ENCODE data around the gene SLC22A3. TPM values are rescaled to one million over a fixed set of nuclear protein-coding genes. Genes with fewer than 3 reads are reported as not detected.

Gene SLC22A3
- total and polyA plus RNA-seq, 2 of the 4 experiments (the other 2 are of a cell fraction): not detected

DNA sequence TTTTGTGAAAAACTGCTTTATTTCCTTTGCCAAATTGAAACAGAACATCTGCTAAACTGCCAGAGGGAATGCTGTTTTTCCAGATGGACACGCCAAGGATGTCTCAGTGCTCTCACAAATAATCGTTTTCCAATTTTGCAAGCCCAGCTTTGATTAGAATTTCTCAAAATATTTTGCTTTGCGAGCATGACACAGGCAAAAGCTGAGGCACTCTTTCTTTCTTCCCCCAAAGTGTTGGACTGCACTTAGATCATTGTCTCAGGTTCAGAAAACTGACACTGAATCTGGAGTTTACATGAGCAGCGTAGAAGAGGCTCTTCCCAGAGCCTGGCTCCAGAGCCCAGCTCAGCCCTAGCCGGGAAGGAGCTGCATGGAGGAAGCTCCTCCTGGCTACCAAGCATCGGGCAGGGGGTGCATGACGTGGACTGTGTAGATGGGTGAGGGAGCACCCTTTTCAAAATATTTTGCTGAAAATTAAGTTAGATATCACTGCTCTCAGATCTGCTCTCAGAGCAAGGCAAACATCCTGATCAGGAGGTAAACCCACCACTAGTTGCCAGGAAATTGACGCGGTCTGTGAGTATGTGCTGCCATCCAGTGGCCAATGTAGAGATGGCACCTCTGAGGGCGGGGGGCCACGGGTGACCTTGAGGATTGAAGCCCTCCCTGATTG, 107.5 kb downstream of the SLC22A3 start:
- no peaks in the 10 kb centered on the region for H3K9me1 ChIP-seq (ENCODE audit: insufficient read depth, low read length)
- BruUV-seq (replicated peaks): no TSS peak
- H3K9me3 ChIP-seq (ENCODE audit: control insufficient read depth, insufficient read depth, low read length): no peaks in the 10 kb centered on the region
- H3K79me1 ChIP-seq (ENCODE audit: low read depth in 1 of 2, low read length in 2 of 2): no peaks in the 10 kb centered on the region
- WGBS, 2 experiments (ENCODE audit: extremely low coverage in 2 of 2, insufficient read length in 1 of 2): 20% methylated on average over 1 of the region's 11 CpGs; no CpG with 5 or more reads in 1 of the 2 experiments
- TF ChIP-seq RAD21 (IDR thresholded peaks at IDR 0.05; ENCODE audit: low read length) (peak; percentile 94), POLR2A (IDR thresholded peaks at IDR 0.05; ENCODE audit: low read depth, low read length) (peak; percentile 55; the same call in 1 of the 2 replicates), CTCF (conservative IDR thresholded peaks at IDR 0.05; ENCODE audit: low read depth, low read length) (peak; percentile 93), CEBPB (IDR thresholded peaks at IDR 0.05; ENCODE audit: low read depth, low read length) (no peak), MXI1 (IDR thresholded peaks at IDR 0.05; ENCODE audit: borderline replicate concordance, low read depth, low read length) (no peak), SMC3 (IDR thresholded peaks at IDR 0.05; ENCODE audit: low read depth, low read length) (peak; percentile 77), RCOR1 (IDR thresholded peaks at IDR 0.05; ENCODE audit: insufficient replicate concordance, low read length) (no peak), NFE2L2 (IDR thresholded peaks at IDR 0.05; ENCODE audit: low read depth, low read length) (peak; percentile 54; the same call in 1 of the 2 replicates), MAZ (IDR thresholded peaks at IDR 0.05; ENCODE audit: borderline replicate concordance, low read depth, low read length) (peak; percentile 87)
- TF ChIP-seq, protein P1, sequence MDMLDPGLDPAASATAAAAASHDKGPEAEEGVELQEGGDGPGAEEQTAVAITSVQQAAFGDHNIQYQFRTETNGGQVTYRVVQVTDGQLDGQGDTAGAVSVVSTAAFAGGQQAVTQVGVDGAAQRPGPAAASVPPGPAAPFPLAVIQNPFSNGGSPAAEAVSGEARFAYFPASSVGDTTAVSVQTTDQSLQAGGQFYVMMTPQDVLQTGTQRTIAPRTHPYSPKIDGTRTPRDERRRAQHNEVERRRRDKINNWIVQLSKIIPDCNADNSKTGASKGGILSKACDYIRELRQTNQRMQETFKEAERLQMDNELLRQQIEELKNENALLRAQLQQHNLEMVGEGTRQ (IDR thresholded peaks at IDR 0.05; ENCODE audit: low read depth, low read length): no peak
- ATAC-seq (ENCODE audit: low read depth) (peak; percentile 97), DNase-seq (peak; percentile 47)
- H2BK20ac ChIP-seq (ENCODE audit: low read depth, low read length): no peak overlapping the region
- intact Hi-C loops (cut with micrococcal nuclease) (loop anchor here (1.0 kb wide), 3 partner anchors 317 to 592 kb away; no protein-coding TSS in a partner anchor), in situ Hi-C loops (cut with MboI; ENCODE audit: low sequenced_read_pairs) (loop anchor here (5.0 to 25.0 kb wide), 2 partner anchors 363 to 593 kb away; no protein-coding TSS in a partner anchor), dilution Hi-C loops (cut with HindIII; ENCODE audit: low sequenced_read_pairs, unreplicated experiment) (no loop called here)
- no peak overlapping the region for H3K4ac ChIP-seq (ENCODE audit: low read depth, low read length)
- peak overlapping the region; percentile 39; the same call in 1 of the 2 replicates for H2BK120ac ChIP-seq (ENCODE audit: low read depth, low read length)
- H2AK9ac ChIP-seq (replicated peaks; ENCODE audit: low read depth, low read length, poor library complexity): no peak overlapping the region
- H3K23ac ChIP-seq (ENCODE audit: low read depth, low read length): no peak overlapping the region
- H3K27me3 ChIP-seq (ENCODE audit: control insufficient read depth, insufficient read depth, low read length): no peaks in the 10 kb centered on the region
- no peaks in the 10 kb centered on the region for H3K4me1 ChIP-seq (ENCODE audit: control insufficient read depth, insufficient read depth, low read length)
- H3K36me3 ChIP-seq (ENCODE audit: control insufficient read depth, insufficient read depth, low read length): no peaks in the 10 kb centered on the region
- no peak overlapping the region for H2BK15ac ChIP-seq (ENCODE audit: low read depth, low read length)
- no peak overlapping the region for H4K5ac ChIP-seq (ENCODE audit: low read depth, low read length)
- H3K4me3 ChIP-seq (ENCODE audit: insufficient read depth, low read depth, low read length): no peak overlapping the region; the same call in 1 of the 2 replicates
- no peak overlapping the region for H3K56ac ChIP-seq (ENCODE audit: extremely low read depth, insufficient read depth, low read length)
- peak overlapping the region; percentile 22; the same call in 1 of the 2 replicates for H2AK5ac ChIP-seq (ENCODE audit: low read depth, low read length)
- H4K91ac ChIP-seq (ENCODE audit: insufficient read depth, low read depth, low read length): no peak overlapping the region
- no peak overlapping the region for H3K18ac ChIP-seq (ENCODE audit: low read depth, low read length)
- no peak overlapping the region for H2BK5ac ChIP-seq (ENCODE audit: low read depth, low read length, poor library complexity, severe bottlenecking)
- H3K4me2 ChIP-seq (ENCODE audit: low read depth, low read length): peak overlapping the region; percentile 72
- no peak overlapping the region; the same call in 1 of the 2 replicates for H3K9ac ChIP-seq (ENCODE audit: low read depth, low read length)
- no peak overlapping the region for H4K8ac ChIP-seq (ENCODE audit: low read depth in 2 of 2, low read length in 2 of 2)
- peak overlapping the region; percentile 15; the same call in 1 of the 2 replicates for H3K27ac ChIP-seq (ENCODE audit: insufficient read depth, low read length)
- no peaks in the 10 kb centered on the region for H4K20me1 ChIP-seq (ENCODE audit: insufficient read depth, low read length)
- POLR2A ChIA-PET (ENCODE audit: unreplicated experiment): interaction anchor here (0.6 kb wide), 1 partner anchor 22 kb away, joined by 3 read pairs; no protein-coding TSS in a partner anchor
- no peak overlapping the region for H3K14ac ChIP-seq (replicated peaks; ENCODE audit: low read depth, low read length)
- H2AFZ ChIP-seq (replicated peaks; ENCODE audit: low read length, poor library complexity): peak overlapping the region; percentile 84
- CTCF ChIA-PET: interaction anchor here (0.5 to 3.0 kb wide), 25 partner anchors 11 to 765 kb away, joined by 3 to 40 read pairs (median 3); no protein-coding TSS in a partner anchor
